CD8-positive, alpha-beta memory T cell (primary cell): ENCODE data around the gene TMPRSS4. TPM values are rescaled to one million over a fixed set of nuclear protein-coding genes. Genes with fewer than 3 reads are reported as not detected.

Experiments used
- CTCF ChIA-PET: fragments of 350-600 bp; sonication (Branson Sonifier 250); formaldehyde crosslinking; loops from one replicate; lab custom pipeline; 2021; ENCODE audit warnings: antibody characterized with exemption; lab: Charles Lee
- POLR2A ChIA-PET: fragments of 350-600 bp; sonication (Branson Sonifier 250); formaldehyde crosslinking; loops from one replicate; lab custom pipeline; 2021; ENCODE audit warnings: antibody characterized with exemption; lab: Charles Lee
- DNase-seq, 5 donors: peaks; one replicate each; pipeline versions ENCODE4 v3.0.0 to v3.0.0-alpha.2; 2020 to 2022; ENCODE audit warnings: mixed read lengths in 1 of 5
- H3K27ac ChIP-seq: one replicate; pipeline ENCODE4 v1.7.0; 2013; ENCODE audit warnings: low read depth, mild to moderate bottlenecking, low read length, moderate library complexity
- H3K27me3 ChIP-seq: 2 replicates; pipeline ENCODE4 v1.7.0; 2013; ENCODE audit warnings: low read length, mild to moderate bottlenecking; ENCODE audit not compliant: insufficient read depth, poor library complexity, severe bottlenecking
- H3K36me3 ChIP-seq: 2 replicates; pipeline ENCODE4 v1.7.0; 2013; ENCODE audit warnings: mild to moderate bottlenecking, low read length, moderate library complexity; ENCODE audit not compliant: insufficient read depth
- H3K4me1 ChIP-seq: 2 replicates; pipeline ENCODE4 v1.7.0; 2013; ENCODE audit warnings: mild to moderate bottlenecking, low read length, moderate library complexity; ENCODE audit not compliant: insufficient read depth
- H3K4me3 ChIP-seq: 2 replicates; pipeline ENCODE4 v1.7.0; 2013; ENCODE audit warnings: mild to moderate bottlenecking, low read length
- H3K9me3 ChIP-seq: 2 replicates; pipeline ENCODE4 v1.7.0; 2013; ENCODE audit warnings: mild to moderate bottlenecking, low read length
- H3K27ac Mint-ChIP-seq, 8 donors: one replicate each; pipeline ENCODE4 v1.8.0; 2020 to 2021; ENCODE audit warnings: mixed read lengths in 8 of 8, mild to moderate bottlenecking in 6 of 8, inconsistent platforms in 3 of 8, moderate library complexity in 3 of 8
- H3K27me3 Mint-ChIP-seq, 2 donors: one replicate each; pipeline ENCODE4 v1.8.0; 2020 to 2021; ENCODE audit warnings: mixed read lengths in 2 of 2, mild to moderate bottlenecking in 1 of 2, moderate library complexity in 1 of 2
- H3K36me3 Mint-ChIP-seq, 3 donors: one replicate each; pipeline ENCODE4 v1.8.0; 2020 to 2021; ENCODE audit warnings: mixed read lengths in 3 of 3, inconsistent platforms in 1 of 3, mild to moderate bottlenecking in 1 of 3
- H3K4me1 Mint-ChIP-seq, 3 donors: one replicate each; pipeline ENCODE4 v1.8.0; 2020 to 2021; ENCODE audit warnings: mixed read lengths in 3 of 3, inconsistent platforms in 1 of 3, mild to moderate bottlenecking in 1 of 3
- H3K4me3 Mint-ChIP-seq, 7 donors: one replicate each; pipeline ENCODE4 v1.8.0; 2020 to 2021; ENCODE audit warnings: mixed read lengths in 7 of 7, mild to moderate bottlenecking in 6 of 7, moderate library complexity in 4 of 7, inconsistent platforms in 2 of 7
- H3K9me3 Mint-ChIP-seq, 5 donors: one replicate each; pipeline ENCODE4 v1.8.0; 2020 to 2022; ENCODE audit warnings: mixed read lengths in 5 of 5, mild to moderate bottlenecking in 3 of 5, moderate library complexity in 2 of 5, inconsistent platforms in 1 of 5
- polyA plus RNA-seq: library from polyadenylated mRNA; unstranded; fragments of 300-500 nt; fragmentation: Illumina TruSeq; gene quantifications from one replicate; pipeline ENCODE4 v1.2.3, GENCODE V29; 2021
- total RNA-seq, 2 experiments: library from RNA; stranded (reverse); gene quantifications; one replicate each; pipeline ENCODE4 v1.2.3, GENCODE V29; 2021

Gene TMPRSS4
- total and polyA plus RNA-seq, 3 experiments from 2014 or later: not detected

- Histone ChIP-seq H3K27ac (no peak overlapping the region), H3K4me3 (no peak overlapping the region), H3K4me1 (no peaks in the 10 kb centered on the region), H3K9me3 (no peaks in the 10 kb centered on the region), H3K27me3 (no peaks in the 10 kb centered on the region), H3K36me3 (no peaks in the 10 kb centered on the region)
- DNase-seq: no peak
- Mint-ChIP-seq H3K27me3 (peaks cover 15 to 16% of the 10 kb centered on the region in 2 donors), H3K27ac (no peak overlapping the region), H3K4me3 (no peak overlapping the region), H3K4me1 (no peaks in the 10 kb centered on the region), H3K36me3 (no peaks in the 10 kb centered on the region), H3K9me3 (no peaks in the 10 kb centered on the region)
- ChIA-PET POLR2A (no interaction called here), CTCF (no interaction called here)
These were observed 51.4 kb downstream of the TMPRSS4 start for GRCh38 chr11:118128310-118128709.

GRCh38 chr11:118128721-118129470 is 52.0 kb downstream of the TMPRSS4 start:
- peaks cover 18% of the 10 kb centered on the region in 2 donors for H3K27me3 Mint-ChIP-seq
- POLR2A ChIA-PET: no interaction called here
- CTCF ChIA-PET: no interaction called here

GRCh38 chr11:118129471-118130172 is 52.7 kb downstream of the TMPRSS4 start:
- CTCF ChIA-PET: no interaction called here
- Mint-ChIP-seq H3K27me3 (peaks cover 18 to 26% of the 10 kb centered on the region in 2 donors), H3K36me3 (no peaks in the 10 kb centered on the region), H3K9me3 (no peaks in the 10 kb centered on the region), H3K27ac (no peak overlapping the region), H3K4me3 (peak overlapping the region in 1 of 7 donors; percentile 23), H3K4me1 (no peaks in the 10 kb centered on the region)
- no peak for DNase-seq
- Histone ChIP-seq H3K4me1 (no peaks in the 10 kb centered on the region), H3K9me3 (no peaks in the 10 kb centered on the region), H3K4me3 (no peak overlapping the region), H3K27ac (no peak overlapping the region), H3K36me3 (no peaks in the 10 kb centered on the region), H3K27me3 (no peaks in the 10 kb centered on the region)
- POLR2A ChIA-PET: no interaction called here

More at GRCh38 chr11:118128721-118129470, 52.0 kb downstream of the TMPRSS4 start:
- Histone ChIP-seq H3K27me3 (no peaks in the 10 kb centered on the region), H3K27ac (no peak overlapping the region), H3K4me3 (no peak overlapping the region), H3K36me3 (no peaks in the 10 kb centered on the region), H3K9me3 (no peaks in the 10 kb centered on the region), H3K4me1 (no peaks in the 10 kb centered on the region)
- Mint-ChIP-seq H3K27ac (no peak overlapping the region), H3K9me3 (no peaks in the 10 kb centered on the region), H3K4me1 (no peaks in the 10 kb centered on the region), H3K36me3 (no peaks in the 10 kb centered on the region), H3K4me3 (no peak overlapping the region)
- DNase-seq: no peak

- H3K36me3 ChIP-seq: no peaks in the 10 kb centered on the region
- H3K9me3 ChIP-seq: no peaks in the 10 kb centered on the region
- no peaks in the 10 kb centered on the region for H3K9me3 Mint-ChIP-seq
- H3K27ac Mint-ChIP-seq: peak overlapping the region in 1 of 8 donors; percentile 48
- H3K27me3 ChIP-seq: no peaks in the 10 kb centered on the region
- H3K4me1 ChIP-seq: no peaks in the 10 kb centered on the region
- no peak overlapping the region for H3K4me3 Mint-ChIP-seq
- H3K4me1 Mint-ChIP-seq: no peaks in the 10 kb centered on the region
- no peak for DNase-seq
- ChIA-PET CTCF (interaction anchor here (1.3 to 2.1 kb wide), 2 partner anchors 11 to 39 kb away, joined by 4 read pairs; no protein-coding TSS in a partner anchor), POLR2A (no interaction called here)
- H3K36me3 Mint-ChIP-seq: no peaks in the 10 kb centered on the region
- H3K27me3 Mint-ChIP-seq: peaks cover 13 to 41% of the 10 kb centered on the region in 2 donors
- no peak overlapping the region for H3K4me3 ChIP-seq
- no peak overlapping the region for H3K27ac ChIP-seq
These were observed 55.7 kb downstream of the TMPRSS4 start for GRCh38 chr11:118132385-118133151.

GRCh38 chr11:118133816-118134215 is 56.9 kb downstream of the TMPRSS4 start:
- Mint-ChIP-seq H3K4me1 (no peaks in the 10 kb centered on the region), H3K27ac (no peak overlapping the region), H3K4me3 (no peak overlapping the region), H3K27me3 (peaks cover 13 to 44% of the 10 kb centered on the region in 2 donors), H3K9me3 (no peaks in the 10 kb centered on the region), H3K36me3 (no peaks in the 10 kb centered on the region)
- no peak overlapping the region for H3K27ac ChIP-seq
- H3K9me3 ChIP-seq: no peaks in the 10 kb centered on the region
- ChIA-PET CTCF (interaction anchor here (2.1 kb wide), 1 partner anchor 10 kb away, joined by 4 read pairs; no protein-coding TSS in a partner anchor), POLR2A (no interaction called here)
- H3K27me3 ChIP-seq: no peaks in the 10 kb centered on the region
- H3K4me3 ChIP-seq: no peak overlapping the region
- H3K36me3 ChIP-seq: no peaks in the 10 kb centered on the region
- H3K4me1 ChIP-seq: no peaks in the 10 kb centered on the region
- DNase-seq: no peak

GRCh38 chr11:118135051-118135795 is 58.3 kb downstream of the TMPRSS4 start:
- H3K27ac ChIP-seq: no peak overlapping the region
- no peak for DNase-seq
- H3K4me1 ChIP-seq: no peaks in the 10 kb centered on the region
- Mint-ChIP-seq H3K4me3 (no peak overlapping the region), H3K27ac (no peak overlapping the region), H3K36me3 (no peaks in the 10 kb centered on the region), H3K4me1 (no peaks in the 10 kb centered on the region), H3K27me3 (peaks cover 17 to 51% of the 10 kb centered on the region in 2 donors), H3K9me3 (no peaks in the 10 kb centered on the region)
- H3K9me3 ChIP-seq: no peaks in the 10 kb centered on the region
- ChIA-PET CTCF (no interaction called here), POLR2A (interaction anchor here (0.5 kb wide), 1 partner anchor 63 kb away, joined by 5 read pairs; no protein-coding TSS in a partner anchor)
- no peaks in the 10 kb centered on the region for H3K36me3 ChIP-seq
- peaks cover 4% of the 10 kb centered on the region for H3K27me3 ChIP-seq
- H3K4me3 ChIP-seq: no peak overlapping the region

- peaks cover 9% of the 10 kb centered on the region for H3K27me3 ChIP-seq
- H3K4me1 Mint-ChIP-seq: no peaks in the 10 kb centered on the region
- no peaks in the 10 kb centered on the region for H3K9me3 ChIP-seq
- no peaks in the 10 kb centered on the region for H3K9me3 Mint-ChIP-seq
- peaks cover 19 to 57% of the 10 kb centered on the region in 2 donors for H3K27me3 Mint-ChIP-seq
- H3K27ac ChIP-seq: no peak overlapping the region
- no peaks in the 10 kb centered on the region for H3K36me3 ChIP-seq
- no peaks in the 10 kb centered on the region for H3K36me3 Mint-ChIP-seq
- H3K4me3 ChIP-seq: no peak overlapping the region
- no peaks in the 10 kb centered on the region for H3K4me1 ChIP-seq
- no peak for DNase-seq
- no peak overlapping the region for H3K4me3 Mint-ChIP-seq
- POLR2A ChIA-PET: no interaction called here
- no peak overlapping the region for H3K27ac Mint-ChIP-seq
- CTCF ChIA-PET: no interaction called here
These were observed 58.9 kb downstream of the TMPRSS4 start for GRCh38 chr11:118135796-118136165.
